ENCODE data around the gene HNRNPAB. TPM values are rescaled to one million over a fixed set of nuclear protein-coding genes. Genes with fewer than 3 reads are reported as not detected.

Gene HNRNPAB
- total RNA-seq, 1 donor, result 63.5 TPM

GRCh38 chr5:178242416-178242815 lies 38.1 kb downstream of the HNRNPAB start:
- no peak overlapping the region for H3K4me3 ChIP-seq (ENCODE audit: low read depth, low read length)
- no peak for TF ChIP-seq CTCF (IDR thresholded peaks at IDR 0.05; ENCODE audit: insufficient read depth, low read depth, low read length)
- no peak for DNase-seq (ENCODE audit: low read depth)

- H3K4me3 ChIP-seq (ENCODE audit: low read depth, low read length), result no peak overlapping the region
- no peak for TF ChIP-seq CTCF (IDR thresholded peaks at IDR 0.05; ENCODE audit: insufficient read depth, low read depth, low read length)
- DNase-seq (ENCODE audit: low read depth), result peak; percentile 38
These were observed 40.2 kb downstream of the HNRNPAB start for GRCh38 chr5:178244576-178244975.

- no peak for TF ChIP-seq CTCF (IDR thresholded peaks at IDR 0.05; ENCODE audit: insufficient read depth, low read depth, low read length)
- no peak for DNase-seq (ENCODE audit: low read depth)
These were observed 41.1 kb downstream of the HNRNPAB start for GRCh38 chr5:178245389-178245788.

GRCh38 chr5:178246624-178247279 lies 42.4 kb downstream of the HNRNPAB start:
- DNase-seq (ENCODE audit: low read depth), result no peak
- TF ChIP-seq CTCF (IDR thresholded peaks at IDR 0.05; ENCODE audit: insufficient read depth, low read depth, low read length), result no peak
- no peak overlapping the region for H3K4me3 ChIP-seq (ENCODE audit: low read depth, low read length)

More at GRCh38 chr5:178245389-178245788, 41.1 kb downstream of the HNRNPAB start:
- H3K4me3 ChIP-seq (ENCODE audit: low read depth, low read length), result no peak overlapping the region

- TF ChIP-seq CTCF (IDR thresholded peaks at IDR 0.05; ENCODE audit: insufficient read depth, low read depth, low read length), result no peak
- no peak for DNase-seq (ENCODE audit: low read depth)
- no peak overlapping the region for H3K4me3 ChIP-seq (ENCODE audit: low read depth, low read length)
These were observed 43.4 kb downstream of the HNRNPAB start for GRCh38 chr5:178247481-178248456.

- no peak for TF ChIP-seq CTCF (IDR thresholded peaks at IDR 0.05; ENCODE audit: insufficient read depth, low read depth, low read length)
- no peak overlapping the region for H3K4me3 ChIP-seq (ENCODE audit: low read depth, low read length)
- no peak for DNase-seq (ENCODE audit: low read depth)
These were observed 44.4 kb downstream of the HNRNPAB start for GRCh38 chr5:178248750-178249149.
